GM18520 (cell line): ENCODE measurements around the gene SH3BP5L.

Experiments
- ATAC-seq: cut with Tn5 transposase; IDR thresholded peaks from one replicate; pipeline ENCODE4 v1.9.1; 2021; ENCODE audit not compliant: unreplicated experiment

The SH3BP5L gene

GRCh38 chr1:248782416-248783141 lies 43.1 kb downstream of the SH3BP5L start:
- no peak for ATAC-seq

DNA sequence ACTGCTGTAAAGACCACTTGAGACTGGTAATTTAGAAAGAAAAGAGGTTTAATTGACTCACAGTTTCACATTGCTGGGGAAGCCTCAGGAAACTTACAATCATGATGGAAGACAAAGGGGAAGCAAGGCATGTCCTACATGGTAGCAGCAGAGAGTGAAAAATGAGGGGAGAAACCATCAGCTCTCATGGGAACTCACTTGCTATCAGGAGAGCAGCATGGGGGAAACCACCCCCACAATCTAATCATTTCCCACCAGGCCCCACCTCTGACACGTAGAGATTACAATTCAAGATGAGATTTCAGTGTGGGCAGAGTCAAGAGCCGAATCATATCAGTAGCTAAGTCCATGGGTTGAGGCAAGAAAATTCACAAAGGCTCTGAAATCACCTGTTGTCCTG lies 46.4 kb downstream of the SH3BP5L start:
- no peak for ATAC-seq

- no peak for ATAC-seq
Measured at GRCh38 chr1:248778906-248779305, 46.8 kb downstream of the SH3BP5L start.

DNA sequence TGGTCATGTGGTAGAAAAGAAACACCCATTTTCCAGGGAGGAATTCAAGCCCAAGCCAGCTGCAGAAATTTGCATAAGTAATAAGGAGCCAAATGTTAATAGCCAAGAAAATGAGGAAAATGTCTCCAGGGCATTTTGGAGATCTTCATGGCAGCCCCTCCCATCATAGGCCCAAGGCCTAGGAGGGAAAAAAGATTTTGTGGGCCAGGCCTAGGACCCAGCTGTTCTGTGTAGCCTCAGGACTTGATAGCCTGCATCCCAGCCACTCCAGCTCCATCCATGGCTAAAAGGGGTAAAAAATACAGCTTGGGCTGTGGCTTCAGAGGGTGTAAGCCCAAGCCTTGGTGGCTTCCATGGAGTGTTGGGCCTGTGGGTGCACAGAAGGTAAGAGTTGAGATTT lies 48.7 kb downstream of the SH3BP5L start:
- ATAC-seq, result no peak

DNA sequence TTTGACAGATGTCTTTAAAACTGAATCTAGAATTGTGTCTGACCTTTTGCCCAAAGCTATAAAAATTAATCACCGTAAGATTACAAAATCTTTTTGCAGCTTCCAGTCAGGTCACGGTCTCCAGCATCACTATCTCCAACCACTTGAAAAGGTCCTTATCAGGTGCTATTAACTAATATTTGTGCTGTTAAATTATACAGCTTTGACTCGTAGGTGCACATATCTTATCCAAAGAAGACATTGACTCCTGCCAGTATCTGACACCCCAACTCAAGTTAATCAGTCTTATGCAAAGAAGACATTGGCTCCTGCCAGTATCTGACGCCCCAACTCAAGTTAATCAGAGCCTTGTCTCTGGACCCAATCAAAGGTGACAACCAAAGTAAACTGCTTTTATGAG lies 50.3 kb downstream of the SH3BP5L start:
- ATAC-seq, result no peak
